ENCODE measurements around the gene POLR2E. TPM values are rescaled to one million over a fixed set of nuclear protein-coding genes. Genes with fewer than 3 reads are reported as not detected.
"Not testable (repeated sequence)": the region's sequence is repeated elsewhere in the genome, so short reads cannot be mapped to it uniquely, and the experiment has no call there.

Gene POLR2E
- total RNA-seq, 1 donor from 2014 or later, result 265 TPM

DNA sequence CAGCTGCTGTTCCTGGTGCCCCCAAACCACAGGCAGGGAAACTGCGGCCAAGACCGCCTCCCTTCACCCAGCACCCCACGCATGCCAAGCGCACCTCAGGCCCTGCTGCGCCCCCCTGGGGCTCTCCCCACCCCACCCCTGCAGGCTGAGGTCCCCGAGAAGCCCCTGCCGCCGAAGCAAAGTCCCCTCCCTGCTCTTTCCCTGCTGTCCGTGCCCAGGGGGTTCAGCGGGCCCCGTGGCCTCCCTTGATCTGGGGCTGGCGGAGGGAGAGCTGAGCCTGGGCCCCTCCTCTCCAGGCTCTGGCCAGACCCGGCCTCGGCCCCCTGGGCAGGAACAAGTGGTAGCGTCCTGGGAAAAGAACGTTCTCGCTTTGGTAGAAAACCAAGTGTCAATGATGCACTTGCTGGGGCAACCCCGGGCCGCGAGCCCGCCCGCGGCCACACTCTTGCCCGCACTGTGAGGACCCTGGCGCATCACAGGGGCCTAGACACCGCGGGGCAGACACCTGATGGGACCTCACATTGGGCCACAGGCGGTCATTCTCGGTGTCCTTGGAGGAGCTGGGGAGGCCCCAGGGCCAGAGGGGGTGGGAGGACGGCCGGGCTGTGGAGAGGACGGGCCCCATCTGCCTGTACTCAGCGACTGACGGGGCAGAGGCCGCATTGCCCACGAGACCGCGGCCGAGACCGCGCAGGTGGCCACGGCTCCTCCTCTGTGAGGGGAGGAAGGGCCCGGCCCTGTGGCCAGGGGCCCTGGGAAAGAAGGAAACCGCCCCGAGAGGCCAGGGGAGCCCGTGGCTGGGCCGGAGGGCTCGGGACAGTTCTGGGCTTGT is 37.6 kb upstream of the POLR2E start:
- Mint-ChIP-seq H3K4me3 (peak overlapping the region; percentile 89), H3K4me1 (ENCODE audit: low read depth) (peaks cover 26% of the 10 kb centered on the region), H3K27ac (peak overlapping the region; percentile 86), H3K9me3 (no peaks in the 10 kb centered on the region), H3K36me3 (ENCODE audit: low read depth) (peaks cover 2% of the 10 kb centered on the region), H3K27me3 (ENCODE audit: insufficient read depth) (no peaks in the 10 kb centered on the region)
- intact Hi-C loops (cut with micrococcal nuclease), result loop anchor here (1.0 to 5.0 kb wide), 7 partner anchors 28 to 250 kb away; partner anchors contain the start of genes NDUFS7, RNU6-2, SBNO2 and TMEM259
- DNase-seq (ENCODE audit: low spot score), result peak; percentile 22

DNA sequence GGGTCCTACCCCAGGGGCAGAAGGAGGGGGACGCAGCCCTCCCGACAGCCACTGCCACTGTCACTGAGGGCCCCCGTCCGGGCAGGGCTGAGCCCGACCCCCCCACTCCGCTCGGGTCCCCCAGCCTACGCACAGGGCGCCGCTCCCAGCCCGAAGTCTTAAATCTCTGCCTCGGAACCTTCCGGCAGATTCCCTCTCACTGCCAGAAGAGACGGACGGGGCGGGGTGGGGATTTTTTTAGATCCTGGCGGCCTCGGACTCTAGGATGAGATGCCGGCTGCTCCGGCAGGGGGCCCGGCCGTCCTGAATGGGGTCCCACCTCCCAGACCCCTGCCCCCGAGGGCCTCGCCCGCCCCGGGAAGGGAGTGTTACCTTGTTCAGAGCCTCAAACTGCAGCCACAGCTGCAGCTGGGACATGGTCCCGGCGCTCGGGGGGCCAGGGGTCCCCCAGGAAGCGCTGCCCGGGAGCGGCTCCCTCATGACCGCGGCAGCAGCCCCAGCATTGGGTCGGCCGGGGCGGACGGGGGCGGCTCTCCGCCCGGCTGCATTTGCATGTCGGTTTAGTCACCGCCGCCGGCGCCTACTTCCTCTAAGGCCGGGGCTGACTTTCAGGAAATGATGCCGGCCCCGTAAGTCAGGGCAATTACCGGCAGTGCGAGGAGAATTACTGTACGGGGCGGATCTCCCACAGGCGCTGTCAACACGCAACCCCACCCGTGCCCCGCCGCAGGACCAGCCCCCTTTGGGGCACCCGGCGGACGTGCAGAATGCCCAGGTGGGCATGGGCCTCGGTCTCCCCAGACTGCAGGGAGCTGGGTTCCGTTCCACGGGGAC is 36.8 kb upstream of the POLR2E start:
- Mint-ChIP-seq H3K4me1 (ENCODE audit: low read depth) (peaks cover 26% of the 10 kb centered on the region), H3K27ac (peak overlapping the region; percentile 86), H3K4me3 (peak overlapping the region; percentile 89), H3K36me3 (ENCODE audit: low read depth) (peaks cover 9% of the 10 kb centered on the region), H3K9me3 (no peaks in the 10 kb centered on the region), H3K27me3 (ENCODE audit: insufficient read depth) (no peaks in the 10 kb centered on the region)
- DNase-seq (ENCODE audit: low spot score), result peak; percentile 88
- intact Hi-C loops (cut with micrococcal nuclease), result loop anchor here (1.0 to 5.0 kb wide), 7 partner anchors 28 to 250 kb away; partner anchors contain the start of genes NDUFS7, RNU6-2, SBNO2 and TMEM259

DNA sequence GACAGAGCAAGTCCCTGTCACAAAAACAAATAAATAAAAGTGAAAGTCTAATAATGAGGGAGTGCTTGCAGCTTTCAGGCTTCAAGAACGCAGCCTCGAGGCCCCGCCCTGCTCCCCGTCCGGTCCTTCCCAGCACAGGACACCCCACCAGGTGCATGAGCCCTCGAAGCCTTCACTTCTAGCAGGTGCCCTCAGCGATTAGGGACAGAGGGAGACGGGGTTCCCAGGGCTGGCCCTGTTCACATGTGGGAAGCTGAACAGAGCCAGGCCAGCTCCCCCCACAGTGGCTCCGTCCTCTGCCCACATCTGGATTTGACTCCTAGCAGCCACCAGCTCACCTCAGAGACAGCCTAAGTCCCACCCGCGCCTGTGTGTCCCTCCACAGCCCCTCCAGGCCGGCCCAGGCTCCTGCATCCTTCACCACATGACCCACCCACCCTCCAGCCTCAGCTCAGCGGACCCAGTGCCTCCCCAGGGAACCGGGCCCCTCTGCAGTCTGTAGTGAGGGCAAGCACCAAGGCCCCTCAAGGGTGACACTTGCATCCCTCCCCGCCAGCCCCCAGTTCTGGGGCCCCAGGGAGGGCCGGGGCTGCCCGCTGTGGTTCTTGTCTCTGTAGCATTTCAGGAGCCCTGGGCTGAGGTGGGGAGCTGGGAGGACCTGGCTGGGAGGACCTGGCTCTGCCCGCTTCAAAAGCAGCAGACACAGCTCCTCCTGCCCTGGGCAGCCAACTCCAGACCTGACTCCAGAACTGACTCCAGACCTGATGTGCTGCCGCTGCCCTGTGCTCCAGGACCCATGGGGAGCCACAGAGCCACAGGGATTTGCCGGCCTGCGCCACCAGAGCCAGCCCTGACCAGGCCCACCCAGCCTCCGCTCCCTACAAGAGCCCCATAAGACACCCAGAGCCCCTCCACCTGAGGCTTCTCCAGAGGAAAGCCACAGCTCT is 35.9 kb upstream of the POLR2E start:
- Mint-ChIP-seq H3K27me3 (ENCODE audit: insufficient read depth) (no peaks in the 10 kb centered on the region), H3K4me1 (ENCODE audit: low read depth) (peaks cover 21% of the 10 kb centered on the region), H3K4me3 (peak overlapping the region; percentile 89), H3K36me3 (ENCODE audit: low read depth) (peaks cover 11% of the 10 kb centered on the region), H3K9me3 (no peaks in the 10 kb centered on the region), H3K27ac (peak overlapping the region; percentile 75)
- peak; percentile 33 for DNase-seq (ENCODE audit: low spot score)
- intact Hi-C loops (cut with micrococcal nuclease), result loop anchor here (5.0 kb wide), 3 partner anchors 54 to 251 kb away; partner anchors contain the start of gene NDUFS7

DNA sequence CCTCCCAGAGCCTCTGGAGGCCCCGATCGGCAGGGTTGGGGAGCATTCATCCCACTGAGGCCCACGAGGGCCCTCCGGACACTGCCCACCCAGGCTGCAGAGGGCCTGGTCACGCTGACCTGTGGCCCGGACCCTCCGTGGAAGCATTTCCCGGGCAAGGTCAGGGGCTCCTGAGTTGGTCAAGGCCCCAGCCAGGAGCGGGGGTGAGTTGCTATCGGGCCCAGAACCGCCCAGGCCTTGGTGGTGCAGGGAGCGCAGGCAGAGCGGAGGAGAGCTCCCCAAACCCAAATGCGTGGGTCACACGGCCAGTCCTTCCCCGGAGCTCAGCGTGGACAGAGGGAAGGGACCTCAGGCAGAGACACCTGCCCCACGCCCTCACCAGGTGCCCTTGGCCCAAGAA is 34.4 kb upstream of the POLR2E start:
- Mint-ChIP-seq H3K36me3 (ENCODE audit: low read depth) (peaks cover 11% of the 10 kb centered on the region), H3K4me1 (ENCODE audit: low read depth) (peaks cover 21% of the 10 kb centered on the region), H3K4me3 (peak overlapping the region; percentile 89), H3K27ac (peak overlapping the region; percentile 58), H3K9me3 (no peaks in the 10 kb centered on the region), H3K27me3 (ENCODE audit: insufficient read depth) (no peaks in the 10 kb centered on the region)
- no peak for DNase-seq (ENCODE audit: low spot score)
- intact Hi-C loops (cut with micrococcal nuclease), result no loop called here

DNA sequence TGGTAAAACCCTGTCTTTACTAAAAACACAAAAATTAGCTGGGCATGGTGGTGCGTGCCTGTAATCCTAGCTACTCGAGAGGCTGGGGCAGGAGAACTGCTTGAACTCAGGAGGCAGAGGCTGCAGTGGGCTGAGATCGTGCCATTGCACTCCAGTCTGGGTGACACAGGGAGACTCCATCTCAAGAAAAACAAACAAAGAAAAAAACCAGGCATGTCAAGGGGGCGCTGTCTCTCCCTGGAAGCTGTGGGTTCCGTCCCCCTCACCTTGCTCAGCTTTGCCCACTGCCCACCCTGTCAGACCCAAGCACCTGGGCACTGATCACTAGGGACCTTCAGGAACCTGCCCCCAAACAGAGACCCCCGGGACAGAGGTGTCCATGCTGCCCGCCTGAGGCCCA is 33.9 kb upstream of the POLR2E start:
- DNase-seq (ENCODE audit: low spot score); H3K27me3 Mint-ChIP-seq (ENCODE audit: insufficient read depth); H3K9me3 Mint-ChIP-seq; intact Hi-C loops (cut with micrococcal nuclease): not testable (repeated sequence)
- H3K4me3 Mint-ChIP-seq, result peak overlapping the region; percentile 53
- peaks cover 19% of the 10 kb centered on the region for H3K4me1 Mint-ChIP-seq (ENCODE audit: low read depth)
- peaks cover 11% of the 10 kb centered on the region for H3K36me3 Mint-ChIP-seq (ENCODE audit: low read depth)
- peak overlapping the region; percentile 55 for H3K27ac Mint-ChIP-seq

DNA sequence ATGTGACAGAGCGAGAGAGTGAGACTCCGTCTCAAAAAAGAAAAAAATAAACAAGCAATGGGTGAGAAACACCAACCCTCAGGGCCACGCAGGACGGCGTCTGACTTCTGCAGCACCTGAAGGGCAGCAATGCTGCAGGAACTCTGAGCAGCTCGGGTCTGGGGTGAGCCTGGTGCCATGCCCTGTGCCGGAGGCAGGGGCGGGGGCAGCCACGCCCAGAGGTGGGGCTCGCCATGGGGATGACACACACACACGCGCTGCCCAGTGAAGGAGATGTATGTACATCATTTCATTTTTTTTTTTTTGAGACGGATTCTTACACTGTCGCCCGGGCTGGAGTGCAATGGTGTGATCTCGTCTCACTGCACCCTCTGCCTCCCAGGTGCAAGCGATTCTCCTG is 32.9 kb upstream of the POLR2E start:
- H3K36me3 Mint-ChIP-seq (ENCODE audit: low read depth), result peaks cover 11% of the 10 kb centered on the region
- no peaks in the 10 kb centered on the region for H3K9me3 Mint-ChIP-seq
- peaks cover 12% of the 10 kb centered on the region for H3K4me1 Mint-ChIP-seq (ENCODE audit: low read depth)
- no peaks in the 10 kb centered on the region for H3K27me3 Mint-ChIP-seq (ENCODE audit: insufficient read depth)
- DNase-seq (ENCODE audit: low spot score), result no peak
- H3K27ac Mint-ChIP-seq, result no peak overlapping the region
- H3K4me3 Mint-ChIP-seq, result no peak overlapping the region
- intact Hi-C loops (cut with micrococcal nuclease), result no loop called here

DNA sequence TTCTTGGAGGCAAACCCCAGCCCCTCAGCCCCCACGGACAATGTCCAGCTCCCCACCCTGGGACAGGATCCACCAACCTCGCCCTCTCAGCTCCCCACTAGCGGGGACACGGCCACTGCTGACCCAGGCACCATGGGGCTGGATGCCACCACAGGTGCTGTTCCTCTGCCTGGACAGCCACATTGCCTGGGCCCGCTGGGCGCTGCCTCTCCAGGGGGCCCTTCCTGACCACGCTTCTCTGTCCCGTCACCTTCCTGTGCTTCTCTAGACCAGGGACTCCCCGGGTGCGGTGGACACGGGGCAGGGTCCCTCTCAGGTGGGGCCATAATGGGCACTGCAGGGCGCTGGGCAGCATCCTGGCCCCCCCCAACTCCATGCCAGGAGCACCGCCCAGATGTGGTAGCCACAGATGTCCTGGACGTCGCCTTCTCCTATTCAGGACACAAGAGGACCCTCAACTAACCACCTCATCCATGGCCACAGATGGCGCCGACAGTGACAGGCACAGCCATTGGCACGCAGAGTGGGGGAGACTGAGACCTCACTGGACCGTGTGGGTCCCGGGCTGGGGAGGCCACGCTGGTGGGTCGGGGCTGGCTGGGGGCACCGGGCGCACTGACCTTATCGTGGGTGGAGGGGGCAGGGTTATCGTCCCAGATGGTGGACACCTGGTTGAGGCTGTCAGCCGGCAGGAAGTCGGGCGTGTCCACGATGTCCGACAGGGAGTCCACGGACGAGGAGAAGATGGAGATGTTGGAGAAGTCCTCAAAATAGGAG is 32.0 kb upstream of the POLR2E start:
- peak overlapping the region; percentile 7 for H3K4me3 Mint-ChIP-seq
- H3K36me3 Mint-ChIP-seq (ENCODE audit: low read depth), result peaks cover 15% of the 10 kb centered on the region
- no peaks in the 10 kb centered on the region for H3K27me3 Mint-ChIP-seq (ENCODE audit: insufficient read depth)
- H3K4me1 Mint-ChIP-seq (ENCODE audit: low read depth), result peaks cover 12% of the 10 kb centered on the region
- H3K9me3 Mint-ChIP-seq, result no peaks in the 10 kb centered on the region
- H3K27ac Mint-ChIP-seq, result peak overlapping the region; percentile 48
- DNase-seq (ENCODE audit: low spot score), result no peak
- intact Hi-C loops (cut with micrococcal nuclease), result no loop called here

DNA sequence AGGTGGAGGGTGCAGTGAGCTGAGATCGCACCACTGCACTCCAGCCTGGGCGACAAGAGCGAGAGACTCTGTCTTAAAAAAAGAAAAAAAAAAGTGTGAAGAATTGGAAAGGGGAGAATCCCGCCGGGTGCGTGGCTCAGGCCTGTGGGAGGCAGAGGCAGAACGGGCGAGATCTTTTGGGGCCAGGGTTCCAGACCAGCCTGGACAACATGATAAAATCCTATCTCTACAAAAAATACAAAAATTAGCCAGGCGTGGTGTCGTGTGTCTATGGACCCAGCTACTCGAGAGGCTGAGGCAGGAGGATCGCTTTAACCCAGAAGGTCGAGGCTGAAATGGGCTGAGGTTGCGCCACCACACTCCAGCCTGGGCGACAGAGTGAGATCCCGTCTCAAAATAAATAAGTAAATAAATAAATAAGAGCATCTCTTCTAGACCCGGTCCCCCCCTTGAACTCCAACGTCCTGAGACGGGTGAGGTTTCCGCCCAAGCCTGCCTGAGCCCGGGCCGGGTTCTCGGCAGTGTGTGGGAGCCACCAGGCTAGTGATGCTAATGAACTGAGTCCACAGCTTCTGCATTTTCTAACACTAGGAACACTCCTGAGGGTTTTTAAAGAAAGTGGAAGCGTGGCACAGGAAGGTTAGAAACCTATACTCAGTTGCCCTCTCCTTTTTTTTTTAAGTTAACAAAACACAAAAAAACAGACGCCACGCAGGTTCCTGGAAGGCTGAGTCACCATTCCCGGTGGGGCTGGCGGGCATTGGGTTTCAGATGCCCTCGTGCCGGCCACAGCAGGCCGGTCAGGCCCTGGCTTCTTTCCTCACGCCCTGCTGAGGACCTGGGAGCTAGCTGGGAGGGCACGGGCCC is 30.7 kb upstream of the POLR2E start:
- Mint-ChIP-seq H3K27ac (peak overlapping the region; percentile 64), H3K4me1 (ENCODE audit: low read depth) (peaks cover 11% of the 10 kb centered on the region), H3K4me3 (no peak overlapping the region), H3K36me3 (ENCODE audit: low read depth) (peaks cover 23% of the 10 kb centered on the region), H3K9me3 (no peaks in the 10 kb centered on the region), H3K27me3 (ENCODE audit: insufficient read depth) (no peaks in the 10 kb centered on the region)
- intact Hi-C loops (cut with micrococcal nuclease), result no loop called here
- no peak for DNase-seq (ENCODE audit: low spot score)

DNA sequence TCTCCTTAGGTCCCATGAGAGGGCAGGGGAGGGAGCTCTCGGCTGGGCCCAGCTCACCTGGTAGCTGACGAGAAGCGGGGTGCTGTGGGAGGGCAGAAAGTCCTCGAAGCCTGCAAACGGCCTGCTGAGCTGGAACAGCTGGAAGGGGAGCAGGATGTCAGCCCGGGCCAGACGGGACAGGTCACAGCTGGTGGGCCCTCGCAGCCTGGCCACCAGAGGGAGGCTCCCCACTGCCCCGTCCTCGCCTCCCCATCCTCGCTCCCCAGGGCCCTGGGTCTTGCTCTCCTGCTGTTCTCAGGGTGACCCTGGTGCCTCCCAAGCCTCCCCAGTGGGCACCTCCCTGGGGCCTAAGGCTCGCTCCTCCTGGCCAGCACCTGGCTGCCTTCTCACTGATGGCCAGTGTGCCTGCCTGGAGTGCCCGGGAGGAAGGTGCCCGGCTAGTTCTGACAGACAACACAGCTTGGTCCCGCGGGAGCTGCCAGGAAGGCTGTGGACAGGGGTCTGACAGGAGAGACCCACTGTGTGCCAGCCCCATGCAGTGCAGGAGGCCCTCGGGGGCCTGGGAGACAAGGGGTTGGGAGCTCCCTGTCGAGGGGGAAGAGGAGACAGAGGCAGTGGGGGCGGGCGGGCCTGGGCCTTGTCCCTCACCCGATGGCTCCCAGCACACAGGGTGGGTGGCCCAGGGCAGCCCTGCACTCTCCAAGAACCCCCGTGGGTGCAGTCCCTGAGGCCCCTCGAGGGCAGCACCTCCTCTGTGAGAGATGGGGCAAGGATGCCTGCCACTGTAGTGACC is 28.9 kb upstream of the POLR2E start:
- Mint-ChIP-seq H3K4me3 (no peak overlapping the region), H3K27ac (no peak overlapping the region), H3K9me3 (no peaks in the 10 kb centered on the region), H3K36me3 (ENCODE audit: low read depth) (peaks cover 23% of the 10 kb centered on the region), H3K27me3 (ENCODE audit: insufficient read depth) (no peaks in the 10 kb centered on the region), H3K4me1 (ENCODE audit: low read depth) (no peaks in the 10 kb centered on the region)
- intact Hi-C loops (cut with micrococcal nuclease), result no loop called here
- DNase-seq (ENCODE audit: low spot score), result no peak

DNA sequence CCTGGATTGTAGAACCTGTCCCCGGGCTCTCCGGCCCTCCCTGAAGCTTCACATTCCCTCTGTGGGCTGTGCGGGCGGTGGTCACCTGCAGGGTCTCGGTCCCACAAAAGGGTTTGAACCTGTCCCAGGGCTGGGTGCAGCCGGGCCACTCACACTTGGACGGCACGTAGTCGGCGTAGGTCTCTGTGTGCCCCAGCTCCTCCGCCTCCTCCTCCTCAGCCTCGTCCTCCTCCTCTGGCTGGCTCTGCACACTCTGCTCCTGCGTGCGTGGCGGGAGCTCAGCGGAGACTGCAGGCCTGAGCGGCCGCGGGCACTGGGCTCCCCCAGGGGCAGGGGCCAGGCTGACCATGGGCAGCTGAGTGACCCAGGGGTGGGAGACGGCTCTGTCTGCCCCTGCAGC is 28.2 kb upstream of the POLR2E start:
- no peaks in the 10 kb centered on the region for H3K4me1 Mint-ChIP-seq (ENCODE audit: low read depth)
- no peak overlapping the region for H3K27ac Mint-ChIP-seq
- H3K4me3 Mint-ChIP-seq, result no peak overlapping the region
- no peaks in the 10 kb centered on the region for H3K27me3 Mint-ChIP-seq (ENCODE audit: insufficient read depth)
- no peaks in the 10 kb centered on the region for H3K9me3 Mint-ChIP-seq
- intact Hi-C loops (cut with micrococcal nuclease), result no loop called here
- DNase-seq (ENCODE audit: low spot score), result no peak
- H3K36me3 Mint-ChIP-seq (ENCODE audit: low read depth), result peaks cover 28% of the 10 kb centered on the region

All from activated T-helper 1 cell treated with anti-CD3 and anti-CD28 coated beads, Interleukin-12 subunit alpha, Interleukin-12 subunit beta, Interleukin-2, Interleukin-4 antibody, amounts not matched to agents 30 ng/mL and 10 ng/mL and 1 ng/mL, durations not matched to agents 14 hours and 24 hours and 36 hours (primary cell).